Measurements from ENCODE around the gene HGF.
A peak's percentile ranks its signal among the peaks of the same experiment; 100 is the strongest.
"Not testable (repeated sequence)": the region's sequence is repeated elsewhere in the genome, so short reads cannot be mapped to it uniquely, and the experiment has no call there.

HGF gene

DNA sequence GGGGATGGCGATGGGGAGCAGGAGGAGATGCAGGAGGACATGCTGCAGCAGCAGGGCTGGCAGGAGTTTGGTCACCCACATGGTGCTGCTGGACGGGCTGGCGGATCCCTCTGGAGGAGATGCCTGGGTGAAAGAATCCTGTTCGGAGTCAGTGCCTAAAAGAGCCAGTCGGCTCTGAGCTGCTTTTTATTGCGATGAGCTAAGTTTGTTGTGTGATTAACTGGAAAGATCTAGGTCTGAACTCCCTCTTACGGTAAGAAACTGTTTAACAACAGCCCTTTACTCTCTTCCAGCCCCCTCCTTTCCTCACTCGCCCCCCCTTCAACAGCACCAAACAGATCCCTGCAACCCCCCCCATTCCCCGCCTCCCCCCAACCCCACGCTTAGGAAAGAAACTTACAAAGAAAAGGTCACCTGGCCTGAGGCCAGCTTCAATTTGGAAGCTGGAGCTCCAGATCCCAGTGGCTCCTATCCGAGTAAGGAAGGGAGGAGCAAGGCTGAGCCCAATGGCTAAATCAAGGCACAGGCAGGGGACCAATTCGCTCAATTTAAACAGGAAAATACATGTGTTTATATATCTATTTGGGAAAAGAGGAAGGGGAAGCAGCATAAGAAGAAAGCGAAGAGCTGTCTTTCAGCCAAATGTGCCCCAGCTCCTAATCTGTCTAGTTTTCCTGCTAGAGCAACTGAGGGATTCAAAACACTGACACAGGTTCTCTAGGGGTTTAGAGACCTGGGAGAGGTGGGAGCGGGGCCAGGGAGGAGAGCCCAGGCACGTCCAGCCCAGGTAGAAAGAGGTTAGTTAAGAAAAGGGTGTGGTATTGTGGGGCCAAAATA, at the start of gene HGF:
Gene HGF, minus strand, starts transcription at position 157 of the 837 bp plus-strand sequence. Its CDS starts 76 bp downstream, at position 81.
- peak; percentile 57 to 84 for DNase-seq

DNA sequence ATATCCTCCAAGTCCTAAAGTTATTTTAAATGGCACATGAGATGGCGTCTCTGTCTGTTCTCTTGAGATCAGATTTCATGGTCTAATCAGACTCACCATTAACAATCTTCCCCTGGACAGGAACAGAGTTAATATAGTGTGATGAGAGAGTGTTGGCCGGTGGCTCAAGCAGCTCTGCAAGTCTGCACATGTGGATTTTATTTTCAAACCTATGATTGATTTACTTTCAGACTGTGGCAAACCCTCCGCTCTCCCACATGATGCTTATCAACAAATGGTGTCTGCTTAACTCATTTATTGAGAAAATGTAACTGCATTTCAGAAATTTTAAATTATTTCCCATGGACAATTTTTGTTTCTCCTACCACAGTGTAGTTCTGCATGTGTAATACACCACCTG, 46.5 kb upstream of the HGF start:
- DNase-seq: no peak

- DNase-seq: not testable (repeated sequence)
These were observed 43.1 kb upstream of the HGF start for GRCh38 chr7:81812866-81813476.

GRCh38 chr7:81811956-81812865, 42.4 kb upstream of the HGF start:
- DNase-seq: no peak

DNA sequence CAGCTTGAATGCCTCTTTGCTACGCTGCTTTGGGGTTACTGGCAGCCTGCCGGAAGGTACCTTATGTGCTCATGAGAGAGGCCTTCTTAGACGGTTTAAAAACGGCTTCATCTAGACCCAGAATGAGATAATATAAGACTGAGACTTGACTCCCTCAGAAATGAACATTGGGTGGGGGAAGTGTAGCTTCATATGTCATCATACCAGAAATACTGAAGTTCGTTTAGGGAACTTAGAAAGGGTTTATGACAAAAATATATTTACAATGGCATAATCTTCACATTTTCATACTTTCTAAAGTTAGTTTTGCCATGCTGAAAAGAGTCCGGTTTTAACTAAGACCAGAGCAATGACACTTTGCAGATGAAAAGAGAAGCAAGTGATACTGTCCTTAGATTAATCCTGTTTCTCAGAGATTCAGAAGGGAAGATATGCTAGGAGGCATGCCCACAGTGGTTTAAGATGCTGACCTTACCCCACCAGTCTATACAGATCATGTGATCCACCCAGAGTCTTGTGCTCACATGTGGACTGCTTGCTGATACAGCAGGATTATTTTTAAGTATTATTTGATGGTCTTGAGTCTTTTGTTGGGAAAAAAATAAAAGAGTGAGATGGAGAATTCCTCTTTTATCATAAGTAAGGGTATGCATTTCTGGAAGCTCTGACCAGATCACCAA, 40.8 kb upstream of the HGF start:
- DNase-seq: no peak

- DNase-seq: not testable (repeated sequence)
These were observed 38.5 kb upstream of the HGF start for GRCh38 chr7:81808310-81808709.

- no peak for DNase-seq
These were observed 33.4 kb upstream of the HGF start for GRCh38 chr7:81803267-81803666.

DNA sequence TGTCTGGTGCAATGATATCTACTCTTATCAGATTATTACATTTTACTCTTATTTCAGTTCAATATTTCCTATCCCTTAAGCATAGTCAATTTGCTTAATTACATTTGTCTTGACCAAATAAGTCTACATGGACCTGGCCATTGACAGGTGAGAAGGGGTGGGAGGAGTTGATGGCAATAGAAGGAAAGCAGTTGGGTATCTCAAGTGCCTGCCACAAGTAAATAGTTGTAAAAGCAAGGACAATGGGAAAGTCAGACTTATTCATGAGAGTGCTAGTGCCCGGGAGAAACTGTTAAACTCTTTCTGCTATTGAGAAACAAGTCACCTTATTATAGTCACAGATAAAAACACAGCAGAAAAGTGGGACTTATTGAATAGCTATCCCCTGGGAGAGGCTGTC, 32.4 kb upstream of the HGF start:
- DNase-seq: no peak

DNA sequence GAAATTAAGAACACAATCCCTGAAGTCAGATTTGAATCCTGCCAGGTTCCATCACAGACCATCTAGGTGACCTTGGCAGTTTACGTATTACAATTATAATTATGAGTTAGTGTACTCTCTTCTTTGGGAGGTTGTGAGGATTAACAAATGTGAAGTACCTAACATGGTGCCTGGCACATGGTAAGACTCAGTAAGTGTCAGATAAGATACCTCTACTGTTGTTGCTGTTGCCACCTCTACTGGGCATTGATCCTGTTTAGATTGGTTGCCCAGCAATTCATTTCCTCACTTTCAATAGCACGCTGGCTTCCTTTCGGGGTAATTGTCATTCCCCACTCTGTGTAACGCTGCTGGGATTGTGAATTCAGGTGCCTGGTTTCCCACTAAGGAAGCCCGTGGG, 31.7 kb upstream of the HGF start:
- no peak for DNase-seq

GRCh38 chr7:81791568-81792518, 22.0 kb upstream of the HGF start:
- no peak for DNase-seq

- DNase-seq: no peak
These were observed 20.8 kb upstream of the HGF start for GRCh38 chr7:81790686-81791085.

DNA sequence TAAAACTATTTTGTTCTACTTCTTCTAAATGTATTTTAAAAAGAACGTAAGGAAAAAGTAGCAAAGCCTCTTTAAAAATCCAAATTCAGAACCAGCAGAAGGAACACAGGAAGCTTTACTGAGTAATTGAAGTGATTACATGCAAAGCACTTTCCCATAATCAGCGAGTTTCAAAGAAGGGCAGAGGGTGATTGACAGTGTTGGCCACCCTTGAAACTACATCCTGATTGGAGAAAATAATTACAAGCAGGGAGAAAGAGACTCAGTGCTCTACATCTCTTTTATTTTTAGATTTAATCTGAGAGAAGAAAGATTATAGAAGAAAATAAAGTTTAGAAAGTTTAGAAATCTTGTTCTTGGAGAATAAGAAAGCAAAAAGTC, 20.3 kb upstream of the HGF start:
- DNase-seq: no peak

- peak in 1 of 2 experiments; percentile 9 for DNase-seq
These were observed 19.7 kb upstream of the HGF start for GRCh38 chr7:81789406-81790119.

GRCh38 chr7:81788246-81788645, 18.4 kb upstream of the HGF start:
- DNase-seq: no peak

GRCh38 chr7:81783818-81784217, 14.0 kb upstream of the HGF start:
- no peak for DNase-seq

DNA sequence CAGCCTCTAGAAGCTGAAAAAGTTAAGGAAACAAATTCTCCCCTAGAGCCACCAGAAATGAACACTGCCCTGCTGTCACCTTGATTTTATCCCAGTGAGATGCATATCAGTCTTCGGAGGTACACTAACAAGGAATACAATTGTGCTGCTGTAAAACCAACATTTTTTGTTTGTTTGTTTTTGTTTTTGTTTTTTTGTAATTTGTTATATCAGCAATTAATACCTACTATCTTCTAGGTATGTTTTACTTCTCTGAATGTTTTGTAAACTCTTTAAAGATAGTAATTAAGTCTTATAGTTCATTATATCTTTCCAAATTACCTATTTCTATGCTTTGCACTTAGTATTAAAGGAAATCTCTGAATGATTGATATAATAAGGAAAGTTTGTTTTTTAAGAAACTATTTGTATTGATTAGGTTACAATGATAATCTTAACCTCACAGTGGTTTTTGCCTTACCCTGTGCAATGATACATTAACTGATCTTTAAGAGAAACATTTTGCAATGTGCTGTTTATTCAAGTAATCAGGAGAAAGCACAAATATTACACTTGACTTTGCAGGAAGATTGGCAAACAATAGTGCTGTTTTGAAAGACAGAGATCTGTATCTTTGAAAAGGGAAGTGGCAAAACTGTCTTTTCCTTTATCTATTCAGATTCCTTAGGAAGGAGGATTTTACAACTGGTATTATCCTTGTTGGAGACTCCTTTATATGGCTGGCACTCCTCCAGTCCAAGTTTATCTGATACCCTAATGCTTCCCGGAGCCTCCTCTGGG, 11.3 kb upstream of the HGF start:
- DNase-seq: no peak

DNA sequence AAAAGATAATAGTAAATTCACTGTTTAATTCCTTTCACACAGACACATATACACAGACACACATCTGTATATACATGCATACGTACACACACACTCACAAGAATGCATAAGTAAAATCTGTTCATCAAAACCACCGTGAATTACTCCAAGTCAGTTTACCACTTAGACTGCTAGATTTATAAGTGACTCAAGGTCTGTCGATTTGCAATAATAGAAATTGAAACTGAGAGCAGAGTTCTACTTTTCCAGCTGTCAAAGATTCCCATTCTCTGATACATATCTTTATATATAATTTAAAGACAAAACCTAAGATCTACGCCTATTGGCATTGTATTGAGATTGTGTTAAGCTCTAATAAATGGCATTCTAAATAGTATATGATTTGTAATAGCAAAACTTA, 9.9 kb upstream of the HGF start:
- no peak for DNase-seq

- no peak for DNase-seq
These were observed 7.8 kb upstream of the HGF start for GRCh38 chr7:81777697-81778096.

GRCh38 chr7:81776948-81777630, 7.2 kb upstream of the HGF start:
- no peak for DNase-seq

DNA sequence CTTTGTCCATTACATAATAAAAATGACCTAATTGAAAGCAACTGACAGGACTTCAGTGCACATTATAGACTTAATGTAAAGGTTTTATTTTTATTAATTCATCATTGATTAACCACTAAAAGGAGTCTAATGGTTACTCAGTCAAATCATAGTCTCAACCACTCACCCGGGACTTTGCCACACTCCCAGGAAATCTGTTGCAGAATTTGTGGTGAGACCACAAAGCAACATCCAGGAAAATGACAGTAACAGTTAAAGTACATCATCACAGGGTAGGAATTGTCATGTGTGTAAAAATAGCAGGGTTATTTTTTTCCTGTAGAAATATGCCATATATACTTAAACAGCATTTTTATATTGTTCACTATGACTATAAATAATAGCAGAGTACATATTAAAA, 6.3 kb upstream of the HGF start:
- DNase-seq: no peak
